Measurements from ENCODE around the gene OPRM1.

OPRM1 gene

GRCh38 chr6:154039231-154039842 is at the start of gene OPRM1:
TSS of gene OPRM1 (plus strand) at chr6:154039240. CDS start at chr6:154039545, 305 bp downstream.
- DNase-seq (ENCODE audit: low read depth), result peak; percentile 43
- TF ChIP-seq CTCF (IDR thresholded peaks at IDR 0.05; ENCODE audit: low read length, missing control alignments), result no peak
- no peak within 1 kb of the TSS for H3K4me3 ChIP-seq (replicated peaks; ENCODE audit: low read depth, low read length)

GRCh38 chr6:153989989-153990388 is 49.1 kb upstream of the OPRM1 start:
- DNase-seq (ENCODE audit: low read depth), result no peak
- TF ChIP-seq CTCF (IDR thresholded peaks at IDR 0.05; ENCODE audit: low read length, missing control alignments), result no peak
- H3K4me3 ChIP-seq (replicated peaks; ENCODE audit: low read depth, low read length), result no peak overlapping the region

GRCh38 chr6:153994004-153994403 is 45.0 kb upstream of the OPRM1 start:
- no peak overlapping the region for H3K4me3 ChIP-seq (replicated peaks; ENCODE audit: low read depth, low read length)
- no peak for TF ChIP-seq CTCF (IDR thresholded peaks at IDR 0.05; ENCODE audit: low read length, missing control alignments)
- no peak for DNase-seq (ENCODE audit: low read depth)

GRCh38 chr6:153994811-153995210 is 44.2 kb upstream of the OPRM1 start:
- TF ChIP-seq CTCF (IDR thresholded peaks at IDR 0.05; ENCODE audit: low read length, missing control alignments), result no peak
- DNase-seq (ENCODE audit: low read depth), result no peak
- no peak overlapping the region for H3K4me3 ChIP-seq (replicated peaks; ENCODE audit: low read depth, low read length)

- H3K4me3 ChIP-seq (replicated peaks; ENCODE audit: low read depth, low read length), result no peak overlapping the region
- no peak for TF ChIP-seq CTCF (IDR thresholded peaks at IDR 0.05; ENCODE audit: low read length, missing control alignments)
- no peak for DNase-seq (ENCODE audit: low read depth)
These were observed 41.8 kb upstream of the OPRM1 start for GRCh38 chr6:153997221-153997620.

GRCh38 chr6:154001494-154002285 is 37.4 kb upstream of the OPRM1 start:
- TF ChIP-seq CTCF (IDR thresholded peaks at IDR 0.05; ENCODE audit: low read length, missing control alignments), result no peak
- DNase-seq (ENCODE audit: low read depth), result no peak
- H3K4me3 ChIP-seq (replicated peaks; ENCODE audit: low read depth, low read length), result no peak overlapping the region
